GM19240 (cell line): ENCODE data around the gene NLRP4.

ENCODE experiments used
- DNase-seq: peaks from one replicate; pipeline ENCODE4 v3.0.0; 2011; ENCODE audit warnings: low spot score; ENCODE audit not compliant: insufficient read length

The NLRP4 gene, protein sequence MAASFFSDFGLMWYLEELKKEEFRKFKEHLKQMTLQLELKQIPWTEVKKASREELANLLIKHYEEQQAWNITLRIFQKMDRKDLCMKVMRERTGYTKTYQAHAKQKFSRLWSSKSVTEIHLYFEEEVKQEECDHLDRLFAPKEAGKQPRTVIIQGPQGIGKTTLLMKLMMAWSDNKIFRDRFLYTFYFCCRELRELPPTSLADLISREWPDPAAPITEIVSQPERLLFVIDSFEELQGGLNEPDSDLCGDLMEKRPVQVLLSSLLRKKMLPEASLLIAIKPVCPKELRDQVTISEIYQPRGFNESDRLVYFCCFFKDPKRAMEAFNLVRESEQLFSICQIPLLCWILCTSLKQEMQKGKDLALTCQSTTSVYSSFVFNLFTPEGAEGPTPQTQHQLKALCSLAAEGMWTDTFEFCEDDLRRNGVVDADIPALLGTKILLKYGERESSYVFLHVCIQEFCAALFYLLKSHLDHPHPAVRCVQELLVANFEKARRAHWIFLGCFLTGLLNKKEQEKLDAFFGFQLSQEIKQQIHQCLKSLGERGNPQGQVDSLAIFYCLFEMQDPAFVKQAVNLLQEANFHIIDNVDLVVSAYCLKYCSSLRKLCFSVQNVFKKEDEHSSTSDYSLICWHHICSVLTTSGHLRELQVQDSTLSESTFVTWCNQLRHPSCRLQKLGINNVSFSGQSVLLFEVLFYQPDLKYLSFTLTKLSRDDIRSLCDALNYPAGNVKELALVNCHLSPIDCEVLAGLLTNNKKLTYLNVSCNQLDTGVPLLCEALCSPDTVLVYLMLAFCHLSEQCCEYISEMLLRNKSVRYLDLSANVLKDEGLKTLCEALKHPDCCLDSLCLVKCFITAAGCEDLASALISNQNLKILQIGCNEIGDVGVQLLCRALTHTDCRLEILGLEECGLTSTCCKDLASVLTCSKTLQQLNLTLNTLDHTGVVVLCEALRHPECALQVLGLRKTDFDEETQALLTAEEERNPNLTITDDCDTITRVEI

DNA sequence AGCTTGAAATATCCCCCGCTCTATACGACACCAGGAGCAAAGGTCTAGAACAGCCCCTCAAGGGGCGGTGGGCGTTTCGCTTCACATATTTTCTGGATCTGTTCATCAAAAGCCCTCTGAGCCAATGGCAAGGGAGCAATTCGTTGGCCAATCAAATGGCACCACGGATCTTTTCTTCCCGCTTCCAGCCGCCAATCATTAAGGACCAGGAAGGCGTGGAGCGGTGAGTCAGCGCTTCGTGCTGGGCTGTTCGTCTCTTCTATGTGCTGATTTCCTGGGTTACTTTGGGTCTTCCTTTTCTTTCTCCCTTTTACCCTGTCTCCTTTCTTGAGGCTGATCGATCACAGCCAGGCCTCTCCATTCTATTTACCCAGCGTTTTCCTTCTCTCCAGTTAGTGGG lies at the start of gene NLRP4:
Gene NLRP4, plus strand, starts transcription at position 201 of the 400 bp plus-strand sequence. CDS start 15,541 bp downstream, outside the sequence.
- no peak for DNase-seq

DNA sequence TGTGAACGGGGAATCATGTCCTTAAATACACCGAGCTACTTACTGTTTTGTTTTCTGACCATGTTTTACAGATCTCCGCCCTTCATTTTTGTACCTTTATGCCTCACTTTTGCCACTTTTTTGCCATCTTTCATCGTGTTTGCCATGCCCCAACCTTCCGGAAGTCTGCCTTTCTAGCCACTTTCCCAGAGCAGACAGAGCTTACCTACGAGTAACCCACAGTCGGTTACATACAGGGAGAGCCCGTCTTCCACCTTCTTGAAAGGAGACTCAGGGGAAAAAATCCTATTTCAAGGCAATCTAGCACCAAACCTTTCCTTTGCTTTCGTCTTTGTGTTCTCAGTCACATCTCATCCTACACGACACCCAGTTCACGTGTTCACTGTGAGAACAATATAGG lies 41.3 kb upstream of the NLRP4 start:
- DNase-seq: no peak

DNA sequence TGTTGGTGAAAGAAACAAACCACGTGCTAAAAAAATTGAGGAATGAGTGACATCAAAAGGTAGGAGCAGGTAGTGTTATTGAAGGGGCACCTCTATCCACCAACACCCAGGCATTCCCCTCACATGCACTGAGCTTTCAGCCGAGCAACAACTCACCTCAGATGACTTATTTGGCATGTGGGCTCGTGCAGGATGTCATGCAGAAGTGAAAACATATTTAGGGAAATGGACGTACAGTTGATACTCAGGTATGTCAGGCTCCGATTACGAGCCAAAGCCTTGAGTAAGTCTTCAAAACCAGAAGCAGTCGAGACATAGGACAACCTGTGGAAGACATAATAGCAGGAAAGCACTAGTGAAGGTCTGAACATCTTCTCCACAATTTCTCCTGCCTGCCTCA lies 34.9 kb upstream of the NLRP4 start:
- no peak for DNase-seq

DNA sequence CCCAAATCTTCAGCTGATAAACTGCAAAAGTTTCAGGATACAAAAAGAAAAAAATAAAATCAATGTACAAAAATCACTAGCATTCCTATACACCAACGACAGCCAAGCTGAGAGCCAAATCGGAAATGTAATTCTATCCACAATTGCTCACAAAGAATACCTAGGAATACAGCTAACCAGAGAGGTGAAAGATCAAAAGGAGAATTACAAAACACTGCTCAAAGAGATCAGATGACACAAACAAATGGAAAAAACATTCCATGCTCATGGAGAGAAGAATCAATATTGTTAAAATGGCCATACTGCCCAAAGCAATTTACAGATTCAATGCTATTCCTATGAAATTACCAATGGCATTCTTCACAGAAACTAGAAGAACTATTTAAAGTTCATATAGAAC lies 34.1 kb upstream of the NLRP4 start:
- DNase-seq: no peak

DNA sequence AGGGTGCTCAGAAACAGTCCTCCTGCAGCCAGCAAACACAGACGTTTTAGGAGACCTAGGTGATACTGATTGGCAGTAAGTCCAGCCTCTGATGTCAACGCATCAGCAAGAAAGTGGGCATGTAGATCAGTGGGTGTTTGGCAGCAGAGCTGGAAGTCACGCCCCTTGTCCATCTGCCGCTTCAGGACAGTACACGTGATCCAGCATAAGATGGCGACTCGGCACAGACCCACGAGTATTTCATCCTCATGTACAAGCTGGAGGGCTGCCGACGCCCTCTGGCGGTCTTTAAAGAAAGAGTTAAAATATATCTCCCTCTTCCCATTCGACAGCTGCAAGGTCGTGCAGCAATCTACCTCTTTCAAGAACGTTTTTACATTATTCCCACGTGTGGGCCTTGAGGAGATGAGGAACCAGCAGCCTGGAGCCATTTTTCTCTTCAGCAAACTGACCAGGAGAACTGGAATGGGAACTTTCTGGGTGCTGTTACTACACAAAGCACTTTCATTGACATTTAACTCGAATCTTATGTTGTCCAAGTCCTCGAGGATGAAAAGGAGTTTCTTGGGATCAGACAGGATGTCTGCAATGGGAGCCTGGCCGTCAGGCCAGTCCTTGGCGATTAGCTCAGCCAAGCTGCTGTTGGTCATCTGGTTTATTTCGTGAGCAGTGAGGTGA lies 26.8 kb upstream of the NLRP4 start:
- no peak for DNase-seq

DNA sequence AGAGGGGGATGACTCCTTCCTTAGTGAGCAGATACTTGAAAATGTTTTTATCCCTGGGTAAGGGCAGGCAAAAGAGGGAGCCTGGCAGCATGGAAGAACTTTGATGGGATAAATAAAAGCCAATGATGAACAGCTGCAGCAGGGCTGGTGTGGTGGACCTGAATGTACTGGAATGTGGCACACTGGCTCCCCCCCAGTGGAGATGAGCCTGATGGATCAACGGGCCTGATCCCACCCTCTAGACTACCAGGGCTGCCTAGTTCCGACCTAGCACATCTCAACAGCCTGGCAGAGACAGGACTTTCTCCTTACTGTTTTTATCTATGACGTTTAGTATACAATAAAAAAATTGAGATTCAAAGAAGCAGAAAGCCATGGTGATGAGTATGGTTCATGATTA lies 25.0 kb upstream of the NLRP4 start:
- DNase-seq: no peak

DNA sequence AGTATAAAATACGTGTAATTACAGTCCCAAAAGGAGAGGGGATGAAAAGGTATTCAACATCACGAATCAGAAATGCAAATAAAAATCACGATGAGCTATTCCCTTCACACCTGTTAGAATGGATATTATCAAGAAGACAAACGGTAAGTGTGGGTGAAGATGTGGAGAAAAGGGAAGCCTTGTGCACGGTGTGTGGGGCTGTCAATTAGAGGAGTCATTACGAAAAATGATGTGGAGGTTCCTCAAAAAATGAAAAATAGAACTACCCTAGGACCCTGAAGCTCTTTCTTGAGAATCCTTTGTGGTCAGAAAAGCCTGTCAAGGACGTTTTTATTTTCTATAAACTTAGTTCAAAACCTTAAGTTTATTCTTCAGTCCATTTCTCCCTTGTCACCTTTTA lies 23.9 kb upstream of the NLRP4 start:
- no peak for DNase-seq

DNA sequence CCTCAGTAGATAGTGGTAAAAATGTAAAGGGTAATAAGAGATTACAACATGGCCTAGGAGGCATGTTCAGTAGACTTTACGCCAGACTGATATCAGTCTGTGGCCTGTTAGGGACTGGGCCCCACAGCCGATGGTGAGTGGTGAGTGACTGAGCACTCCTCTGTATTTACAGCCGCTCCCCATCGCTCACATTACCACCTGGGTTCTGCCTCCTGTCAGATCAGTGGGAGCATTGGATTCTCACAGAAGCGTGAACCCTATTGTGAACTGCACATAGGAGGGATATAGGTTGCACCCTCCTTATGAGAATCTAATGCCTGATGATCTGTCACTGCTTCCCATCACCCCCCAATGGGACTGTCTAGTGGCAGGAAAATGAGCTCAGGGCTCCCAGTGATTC lies 22.4 kb upstream of the NLRP4 start:
- no peak for DNase-seq

DNA sequence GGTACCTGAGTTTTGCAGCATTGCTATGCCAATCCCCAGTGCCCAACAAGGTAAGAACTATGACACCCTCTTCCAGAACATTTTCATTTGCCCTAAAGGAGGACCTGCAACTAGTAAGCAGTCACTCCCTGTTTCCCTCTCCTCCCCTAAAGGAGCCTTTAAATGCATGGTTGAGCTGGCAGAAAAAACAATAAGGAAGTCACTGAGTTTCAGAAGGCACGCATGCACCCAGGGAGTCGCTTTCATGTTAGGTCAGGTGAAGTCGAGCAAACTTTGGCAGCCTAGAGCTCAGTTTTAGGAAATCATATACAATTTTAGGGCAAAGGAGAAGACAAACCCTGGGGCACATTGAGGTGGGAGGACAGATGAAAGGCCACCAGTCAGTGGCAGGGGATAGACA lies 16.3 kb upstream of the NLRP4 start:
- DNase-seq: no peak

DNA sequence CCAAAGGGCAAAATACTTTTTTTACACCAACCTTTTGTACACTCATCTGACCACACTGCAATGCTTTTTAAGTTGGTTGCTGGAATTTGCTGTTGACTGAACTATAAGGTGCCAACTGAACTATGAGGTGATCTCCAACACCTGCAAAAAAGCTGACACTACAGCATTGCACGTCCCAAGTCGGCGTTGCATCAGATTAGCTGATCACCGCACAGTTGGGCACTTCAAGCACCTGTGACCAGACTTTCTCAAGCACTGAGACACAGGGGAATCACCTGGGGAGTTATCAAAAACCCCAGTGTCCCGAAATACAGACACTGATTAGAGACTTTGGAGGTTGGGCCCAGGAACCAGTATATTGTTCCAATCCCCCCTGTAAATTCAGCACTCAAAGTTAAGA lies 5.7 kb upstream of the NLRP4 start:
- no peak for DNase-seq

DNA sequence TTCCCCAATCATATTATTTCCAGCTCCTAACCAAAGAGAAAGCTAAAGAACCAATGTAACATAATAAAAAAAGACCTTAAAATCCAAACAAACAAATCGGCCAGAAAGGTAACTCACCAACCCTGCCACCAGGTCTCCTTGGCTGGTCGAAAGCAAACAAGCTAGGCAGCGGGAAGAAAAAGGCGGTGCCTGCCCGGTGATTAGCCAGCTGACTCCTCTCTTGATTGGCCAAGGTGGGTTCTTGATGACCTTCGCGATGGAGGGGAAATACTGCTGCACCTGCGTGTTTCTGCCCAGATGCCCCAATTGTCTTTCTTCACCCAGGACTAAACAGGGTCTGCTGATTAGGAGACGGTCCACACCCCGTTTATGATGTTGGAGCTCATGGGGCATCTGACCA lies 4.5 kb upstream of the NLRP4 start, which contains the start of gene NLRP11:
Gene NLRP11, minus strand, starts transcription at position 154 of the 400 bp plus-strand sequence. CDS start 13,825 bp downstream, outside the sequence.
- no peak for DNase-seq

DNA sequence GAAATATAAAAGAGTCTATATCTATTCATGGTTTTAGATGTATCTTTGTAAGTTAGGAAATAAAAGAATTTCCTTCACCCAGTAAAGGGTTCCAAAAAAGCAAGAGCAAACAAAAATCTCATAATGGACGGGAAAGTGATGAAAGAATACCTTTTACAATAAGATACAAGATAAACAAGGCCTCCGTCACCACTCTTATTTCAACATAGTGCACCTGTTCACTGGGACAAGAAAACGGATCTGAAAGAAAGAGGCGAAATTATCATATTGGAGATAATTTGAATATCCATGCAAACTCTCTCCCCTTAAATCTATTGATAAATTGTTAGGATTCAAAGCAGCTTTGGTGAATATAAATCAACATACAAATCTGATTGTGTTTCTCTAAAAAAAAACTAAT lies 3.7 kb upstream of the NLRP4 start:
- DNase-seq: no peak

DNA sequence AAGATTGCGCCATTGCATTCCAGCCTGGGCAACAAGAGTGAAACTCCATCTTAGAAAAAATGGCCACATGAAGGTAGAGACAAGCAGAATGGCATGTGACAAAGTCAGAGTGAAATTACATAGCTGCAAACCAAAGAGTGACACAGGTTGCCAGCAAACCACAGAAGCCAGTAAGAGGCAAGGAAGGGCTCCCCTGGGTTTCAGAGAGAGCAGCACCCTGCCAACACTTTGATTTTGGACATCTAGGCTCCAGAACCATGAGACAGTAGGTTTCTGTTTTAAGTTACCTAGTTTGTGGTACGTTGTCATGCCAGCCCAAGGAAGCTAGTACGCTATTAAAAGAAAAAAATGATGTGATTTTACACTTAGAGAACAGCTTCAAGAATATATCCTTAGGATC lies 1.9 kb downstream of the NLRP4 start:
- DNase-seq: no peak

DNA sequence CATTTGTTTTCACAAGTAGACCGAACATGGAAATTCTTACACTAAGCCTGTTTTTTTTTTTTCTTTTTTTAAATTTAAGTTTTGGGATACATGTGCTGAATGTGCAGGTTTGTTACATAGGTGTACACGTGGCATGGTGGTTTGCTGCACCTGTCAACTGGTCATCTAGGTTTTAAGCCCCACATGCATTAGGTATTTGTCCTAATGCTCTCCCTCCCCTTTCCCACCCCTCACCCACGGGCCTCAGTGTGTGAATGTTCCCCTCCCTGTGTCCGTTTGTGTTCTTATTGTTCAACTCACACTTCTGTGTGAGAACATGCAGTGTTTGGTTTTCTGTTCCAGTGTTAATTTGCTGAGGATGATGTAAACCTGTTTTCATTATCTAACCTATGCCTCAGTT lies 2.6 kb downstream of the NLRP4 start:
- DNase-seq: no peak

DNA sequence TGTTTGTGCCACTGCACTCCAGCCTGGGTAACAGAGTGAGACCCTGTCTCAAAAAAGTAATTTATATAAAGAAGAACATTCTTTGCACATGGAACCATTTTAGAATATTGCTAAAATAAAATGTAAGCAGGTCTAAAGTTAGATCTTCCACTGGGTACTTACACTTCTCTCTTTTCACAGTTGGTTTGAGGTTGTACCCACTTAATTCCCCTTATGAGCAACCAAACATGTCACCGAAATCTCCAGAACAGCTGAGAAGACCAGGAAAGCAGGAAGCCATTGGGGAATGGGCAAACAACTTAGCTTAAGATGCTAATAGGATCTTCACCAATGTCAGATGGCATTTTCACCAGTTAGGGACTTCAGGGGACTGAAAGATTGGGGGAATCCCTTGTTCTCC lies 18.8 kb downstream of the NLRP4 start:
- DNase-seq: no peak

DNA sequence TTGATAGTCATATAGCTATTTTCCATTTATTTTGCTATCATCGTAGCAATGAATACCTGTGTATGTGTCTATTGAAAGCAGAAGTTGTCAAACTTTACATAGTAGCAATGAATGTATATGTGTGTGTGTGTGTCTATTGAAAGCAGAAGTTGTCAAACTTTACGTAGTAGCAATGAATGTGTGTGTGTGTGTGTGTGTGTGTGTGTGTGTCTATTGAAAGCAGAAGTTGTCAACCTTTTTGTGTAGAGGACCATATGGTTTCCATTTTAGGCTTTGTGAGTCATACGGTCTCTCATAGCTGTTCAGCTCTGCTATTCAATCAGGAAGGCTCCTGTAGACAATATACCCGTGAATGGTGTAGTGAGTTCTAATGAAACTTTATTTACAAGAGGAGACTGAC lies 20.8 kb downstream of the NLRP4 start:
- DNase-seq: no peak

DNA sequence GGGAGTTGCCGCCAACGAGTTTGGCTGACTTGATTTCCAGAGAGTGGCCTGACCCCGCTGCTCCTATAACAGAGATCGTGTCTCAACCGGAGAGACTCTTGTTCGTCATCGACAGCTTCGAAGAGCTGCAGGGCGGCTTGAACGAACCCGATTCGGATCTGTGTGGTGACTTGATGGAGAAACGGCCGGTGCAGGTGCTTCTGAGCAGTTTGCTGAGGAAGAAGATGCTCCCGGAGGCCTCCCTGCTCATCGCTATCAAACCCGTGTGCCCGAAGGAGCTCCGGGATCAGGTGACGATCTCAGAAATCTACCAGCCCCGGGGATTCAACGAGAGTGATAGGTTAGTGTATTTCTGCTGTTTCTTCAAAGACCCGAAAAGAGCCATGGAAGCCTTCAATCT lies 21.6 kb downstream of the NLRP4 start:
- no peak for DNase-seq

DNA sequence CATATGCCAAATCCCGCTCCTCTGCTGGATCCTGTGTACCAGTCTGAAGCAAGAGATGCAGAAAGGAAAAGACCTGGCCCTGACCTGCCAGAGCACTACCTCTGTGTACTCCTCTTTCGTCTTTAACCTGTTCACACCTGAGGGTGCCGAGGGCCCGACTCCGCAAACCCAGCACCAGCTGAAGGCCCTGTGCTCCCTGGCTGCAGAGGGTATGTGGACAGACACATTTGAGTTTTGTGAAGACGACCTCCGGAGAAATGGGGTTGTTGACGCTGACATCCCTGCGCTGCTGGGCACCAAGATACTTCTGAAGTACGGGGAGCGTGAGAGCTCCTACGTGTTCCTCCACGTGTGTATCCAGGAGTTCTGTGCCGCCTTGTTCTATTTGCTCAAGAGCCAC lies 22.1 kb downstream of the NLRP4 start:
- no peak for DNase-seq

DNA sequence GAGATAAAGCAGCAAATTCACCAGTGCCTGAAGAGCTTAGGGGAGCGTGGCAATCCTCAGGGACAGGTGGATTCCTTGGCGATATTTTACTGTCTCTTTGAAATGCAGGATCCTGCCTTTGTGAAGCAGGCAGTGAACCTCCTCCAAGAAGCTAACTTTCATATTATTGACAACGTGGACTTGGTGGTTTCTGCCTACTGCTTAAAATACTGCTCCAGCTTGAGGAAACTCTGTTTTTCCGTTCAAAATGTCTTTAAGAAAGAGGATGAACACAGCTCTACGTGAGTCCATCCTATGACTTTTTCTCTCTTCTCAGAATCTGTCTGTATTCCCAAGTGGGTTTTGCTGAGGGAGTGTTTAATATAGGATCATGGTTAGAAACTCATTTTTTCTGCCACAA lies 22.6 kb downstream of the NLRP4 start:
- DNase-seq: no peak

DNA sequence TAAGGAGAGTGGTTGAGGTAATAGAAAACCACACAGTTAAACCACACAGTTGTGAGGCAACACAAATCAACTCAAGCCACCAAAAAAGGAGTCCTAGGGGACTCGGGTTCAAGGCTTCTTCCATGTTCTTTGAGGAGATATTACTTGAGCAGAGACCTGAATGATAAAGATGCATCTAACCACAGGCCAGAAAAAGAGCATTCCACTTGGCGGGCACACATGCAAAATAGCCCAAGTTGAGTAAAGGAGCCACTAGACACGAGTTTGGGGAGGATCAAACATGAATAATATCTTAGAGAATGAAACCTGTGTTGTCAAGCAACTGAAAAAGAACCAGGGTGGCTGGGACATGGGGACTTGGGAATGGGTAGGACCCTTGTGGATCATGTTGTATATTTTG lies 30.2 kb downstream of the NLRP4 start:
- no peak for DNase-seq

DNA sequence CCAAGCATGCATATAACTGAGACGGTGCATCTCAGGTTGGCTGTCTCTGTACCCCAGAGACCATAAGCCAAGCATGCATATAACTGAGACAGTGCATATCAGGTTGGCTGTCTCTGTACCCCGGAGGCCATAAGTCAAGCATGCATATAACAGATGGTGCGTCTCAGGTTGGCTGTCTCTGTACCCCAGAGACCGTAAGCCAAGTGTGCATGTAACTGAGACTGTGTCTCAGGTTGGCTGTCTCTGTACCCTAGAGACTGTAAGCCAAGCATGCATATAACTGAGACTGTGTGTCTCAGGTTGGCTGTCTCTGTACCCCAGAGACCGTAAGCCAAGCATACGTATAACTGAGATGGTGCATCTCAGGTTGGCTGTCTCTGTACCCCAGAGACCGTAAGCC lies 30.8 kb downstream of the NLRP4 start:
- no peak for DNase-seq

DNA sequence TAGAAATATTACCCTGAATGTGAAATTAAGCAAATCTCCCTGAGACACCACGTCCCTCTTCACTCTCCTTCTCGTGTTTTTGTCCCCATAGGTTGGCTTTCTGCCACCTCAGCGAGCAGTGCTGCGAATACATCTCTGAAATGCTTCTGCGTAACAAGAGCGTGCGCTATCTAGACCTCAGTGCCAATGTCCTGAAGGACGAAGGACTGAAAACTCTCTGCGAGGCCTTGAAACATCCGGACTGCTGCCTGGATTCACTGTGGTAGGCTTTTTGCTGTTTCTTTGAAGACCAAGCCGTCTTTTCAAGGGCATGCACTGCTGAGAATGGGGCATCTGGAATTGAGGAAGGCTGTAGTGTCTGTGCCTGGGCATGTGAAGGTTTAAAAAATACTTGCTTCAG lies 34.4 kb downstream of the NLRP4 start:
- no peak for DNase-seq
